GM18909 (cell line): ENCODE results near the gene CHMP2A.
"Not testable (repeated sequence)": the region's sequence is repeated elsewhere in the genome, so short reads cannot be mapped to it uniquely, and the experiment has no call there.

Experiments used
- ATAC-seq: cut with Tn5 transposase; IDR thresholded peaks from one replicate; pipeline ENCODE4 v1.9.1; 2021; ENCODE audit warnings: mild to moderate bottlenecking; ENCODE audit not compliant: unreplicated experiment, poor library complexity

The CHMP2A gene

DNA sequence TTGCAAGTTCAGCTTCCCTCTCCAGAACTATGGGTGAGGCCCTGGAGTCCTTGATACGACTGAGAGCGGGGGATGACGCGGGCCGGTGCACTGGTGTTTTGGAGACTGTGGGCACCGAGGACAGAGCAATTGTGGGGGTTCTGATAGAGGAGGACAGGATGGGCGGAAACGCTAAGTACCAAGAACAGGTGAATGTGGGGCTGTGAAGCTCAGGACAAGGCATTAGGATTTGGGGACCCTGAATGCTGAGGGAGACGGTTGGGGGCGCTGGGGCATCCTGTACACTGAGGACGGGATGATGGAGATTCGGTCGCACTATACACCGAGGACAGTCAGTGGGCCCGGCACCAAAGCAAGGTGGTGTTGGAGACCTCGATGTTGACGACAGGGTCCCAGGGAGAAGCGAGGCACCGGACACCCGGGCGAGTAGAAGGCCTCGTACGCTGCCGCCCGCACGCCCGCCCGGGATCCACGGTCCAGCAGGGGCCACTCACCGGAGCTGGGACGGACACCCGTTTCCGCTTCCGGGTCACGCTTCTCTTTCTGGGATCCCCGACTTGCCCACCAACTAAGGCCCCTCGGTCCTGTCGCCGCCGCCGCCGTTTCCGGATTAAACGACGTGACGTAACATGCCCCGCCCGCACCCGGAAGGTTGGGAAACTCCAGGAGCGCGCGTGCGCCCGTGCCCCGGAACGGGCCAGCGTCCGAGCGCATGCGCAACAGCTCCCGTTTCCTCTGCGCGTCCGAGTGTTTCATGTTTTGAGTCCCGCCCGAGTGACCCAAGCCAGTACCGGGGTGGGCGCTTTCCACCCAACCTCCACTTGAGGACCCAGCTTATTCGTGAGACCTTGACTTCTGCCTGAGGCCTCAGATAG, at the start of gene CHMP2A:
TSS of gene CHMP2A (minus strand) at position 612 of the 875 bp plus-strand sequence. CDS start 893 bp downstream, outside the sequence.
- ATAC-seq: peak; percentile 33

DNA sequence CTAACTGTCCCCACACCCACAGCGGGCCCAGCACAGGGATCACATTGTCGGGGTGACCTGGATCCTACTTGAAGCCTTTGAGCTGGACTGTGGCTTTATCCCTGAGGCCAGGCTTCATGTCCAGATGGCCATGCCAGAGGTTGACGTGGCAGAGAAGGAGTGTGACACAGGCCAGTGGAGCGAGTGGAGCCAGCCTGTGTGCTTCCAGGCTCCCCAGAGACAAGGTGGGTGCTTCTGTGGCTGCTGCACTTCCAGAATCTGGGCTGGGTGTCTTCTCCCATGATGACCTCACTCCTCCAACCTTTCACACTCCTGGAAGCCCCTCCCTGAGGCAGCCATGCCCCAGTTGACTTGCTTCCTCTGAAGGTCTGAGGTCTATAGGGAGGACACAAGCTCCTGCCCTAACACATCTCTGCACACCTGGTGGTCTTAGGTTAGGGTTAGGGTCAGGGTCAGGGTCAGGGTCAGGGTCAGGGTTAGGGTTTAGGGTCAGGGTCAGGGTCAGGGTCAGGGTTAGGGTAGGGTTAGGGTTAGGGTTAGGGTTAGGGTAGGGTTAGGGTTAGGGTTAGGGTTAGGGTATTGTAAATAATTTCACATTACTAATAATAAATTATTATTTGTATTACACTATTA, 31.3 kb upstream of the CHMP2A start:
- no peak for ATAC-seq

DNA sequence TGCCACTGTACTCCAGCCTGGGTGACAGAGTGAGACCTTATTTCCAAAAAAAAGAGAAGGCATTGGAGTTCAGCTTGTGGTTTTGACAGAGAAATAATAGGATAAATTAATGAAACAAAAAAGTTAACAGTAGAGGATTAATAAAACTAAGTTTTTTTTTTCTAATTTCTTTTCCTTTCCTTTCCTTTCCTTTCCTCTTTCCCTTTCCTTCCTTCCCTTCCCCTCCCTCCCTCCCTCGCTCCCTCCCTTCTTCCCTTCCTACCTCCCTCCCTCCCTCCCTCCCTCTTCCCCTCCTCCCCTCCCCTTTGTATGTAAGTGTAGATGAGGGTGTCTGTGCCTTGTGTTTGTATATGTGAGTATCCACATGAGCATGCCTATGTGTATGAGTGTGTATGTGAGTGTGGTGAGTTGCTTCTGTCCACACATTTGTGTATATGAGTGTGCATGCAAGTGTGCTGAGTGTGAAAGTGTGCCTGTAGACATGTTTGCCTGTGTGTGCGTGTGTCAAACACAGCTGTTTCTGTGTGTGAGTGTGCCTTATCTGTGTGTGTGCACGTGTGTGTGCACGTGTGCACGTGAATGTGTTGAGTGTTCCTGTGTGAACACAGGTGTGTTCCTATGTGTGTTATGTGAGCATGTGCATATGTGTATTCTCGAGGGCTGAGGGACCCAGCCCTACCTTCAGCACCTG, 30.7 kb upstream of the CHMP2A start:
- ATAC-seq: no peak

DNA sequence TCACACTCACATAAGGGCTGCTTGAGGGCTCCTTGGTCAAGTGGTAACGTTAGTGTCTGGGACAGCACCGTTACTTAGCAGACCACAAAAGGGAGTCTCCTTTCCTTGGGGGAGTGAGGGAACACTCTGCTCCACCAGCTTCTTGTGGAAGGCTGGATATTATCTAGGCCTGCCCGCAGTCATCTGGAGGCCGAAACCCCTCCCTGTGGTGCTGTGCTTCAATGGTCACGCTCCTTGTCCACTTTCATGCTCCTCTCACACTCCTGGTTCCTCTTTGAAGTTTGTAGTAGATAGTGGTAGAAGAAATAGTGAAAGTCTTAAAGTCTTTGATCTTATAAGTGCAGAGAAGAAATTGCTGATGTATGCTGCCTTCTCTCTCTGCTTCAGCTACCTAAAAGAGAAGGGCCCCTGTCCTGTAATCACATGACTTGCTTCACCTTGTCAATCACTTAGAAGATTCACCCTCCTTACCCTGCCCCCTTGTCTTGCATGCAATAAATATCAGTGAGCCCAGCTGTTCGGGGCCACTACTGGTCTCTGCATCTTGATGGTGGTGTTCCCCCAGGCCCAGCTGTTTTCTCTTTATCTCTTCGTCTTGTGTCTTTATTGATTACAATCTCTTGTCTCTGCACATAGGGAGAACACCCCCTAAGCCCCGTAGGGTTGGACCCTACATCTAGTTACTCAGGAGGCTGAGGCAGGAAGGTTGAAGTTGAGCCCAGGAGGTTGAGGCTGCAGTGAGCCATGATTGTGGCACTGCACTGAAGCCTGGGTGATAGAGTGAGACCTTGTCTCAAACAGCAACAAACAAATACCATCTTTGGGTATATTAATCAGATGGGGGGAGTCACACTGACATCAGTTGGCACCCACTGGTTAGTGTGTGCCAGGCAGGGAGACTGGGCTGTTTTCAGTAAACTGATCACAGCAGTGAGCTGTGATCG, 29.9 kb upstream of the CHMP2A start:
- ATAC-seq: no peak

- no peak for ATAC-seq
Measured at GRCh38 chr19:58582985-58583384, 28.1 kb upstream of the CHMP2A start.

- ATAC-seq: peak; percentile 42
Measured at GRCh38 chr19:58581227-58582141, 26.6 kb upstream of the CHMP2A start.

DNA sequence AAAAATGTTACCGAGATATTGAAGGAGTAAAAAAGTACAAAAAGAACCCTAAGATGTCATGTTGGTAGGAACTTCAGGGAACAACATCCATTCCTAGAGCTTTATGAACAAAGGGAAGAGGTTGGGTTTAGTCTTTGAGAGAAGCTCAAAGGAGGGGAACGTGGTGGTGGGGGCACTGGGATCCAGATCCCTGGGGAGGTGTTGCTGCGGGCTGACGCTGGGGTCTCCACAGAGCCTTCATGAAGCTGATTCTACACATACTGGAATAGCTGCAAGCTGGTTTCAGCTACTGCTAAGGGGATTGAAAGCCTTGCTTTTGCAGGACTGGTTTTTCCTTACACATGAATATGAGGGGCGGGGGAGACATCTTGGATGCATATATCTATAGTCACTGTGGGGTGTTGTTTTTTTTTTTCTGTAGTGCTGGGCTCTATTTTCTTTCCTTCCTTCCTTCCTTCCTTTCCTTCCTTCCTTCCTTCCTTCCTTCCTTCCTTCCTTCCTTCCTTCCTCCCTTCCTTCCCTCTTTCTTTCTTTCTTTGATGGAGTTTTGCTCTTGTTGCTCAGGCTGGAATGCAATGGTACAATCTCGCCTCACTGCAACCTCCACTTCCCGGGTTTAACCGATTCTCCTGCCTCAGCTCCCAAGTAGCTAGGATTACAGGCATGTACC, 24.7 kb upstream of the CHMP2A start:
- no peak for ATAC-seq

DNA sequence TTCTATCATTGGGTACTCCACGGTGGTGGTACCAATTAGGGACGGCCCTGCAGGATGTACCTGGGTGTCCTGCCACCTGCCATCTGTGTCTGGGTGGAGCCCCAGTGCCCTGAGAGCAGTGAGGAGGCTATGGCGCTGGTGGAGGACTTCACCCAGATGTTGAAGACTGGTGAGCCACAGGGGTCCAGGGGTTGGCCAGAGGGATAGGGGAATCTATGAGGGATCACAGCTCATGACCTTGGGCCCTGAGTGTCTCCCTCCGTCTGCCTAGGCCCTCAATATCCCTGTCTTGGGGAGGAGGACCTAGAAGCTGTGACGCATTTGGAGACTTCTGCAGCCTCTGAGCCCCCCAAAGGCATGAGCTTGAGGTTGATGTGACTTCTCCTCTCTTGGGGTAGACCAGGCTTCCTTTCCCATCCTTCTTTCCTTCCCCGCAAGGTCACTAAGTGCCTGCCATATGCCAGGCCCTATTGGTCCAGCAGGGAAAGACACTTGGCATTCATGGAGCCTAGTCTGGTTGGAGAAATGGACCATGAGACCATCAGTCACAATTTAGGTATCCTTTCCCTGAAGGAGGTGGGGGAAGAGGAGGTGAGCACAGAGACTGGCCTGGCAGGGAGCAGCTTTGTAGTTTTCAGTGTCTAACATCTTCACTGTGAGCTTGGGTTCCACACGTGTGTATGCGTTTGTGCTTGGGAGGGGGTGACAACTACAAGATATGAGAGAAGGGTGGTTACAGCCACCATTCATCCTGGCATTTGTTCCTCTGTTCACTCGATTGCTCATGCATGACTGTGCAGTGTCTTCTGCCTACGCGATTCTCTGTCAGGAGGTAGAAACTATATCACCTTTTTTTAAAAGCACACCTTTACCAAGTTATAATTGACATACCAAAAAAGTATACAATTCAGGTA, 23.4 kb upstream of the CHMP2A start:
- ATAC-seq: no peak

DNA sequence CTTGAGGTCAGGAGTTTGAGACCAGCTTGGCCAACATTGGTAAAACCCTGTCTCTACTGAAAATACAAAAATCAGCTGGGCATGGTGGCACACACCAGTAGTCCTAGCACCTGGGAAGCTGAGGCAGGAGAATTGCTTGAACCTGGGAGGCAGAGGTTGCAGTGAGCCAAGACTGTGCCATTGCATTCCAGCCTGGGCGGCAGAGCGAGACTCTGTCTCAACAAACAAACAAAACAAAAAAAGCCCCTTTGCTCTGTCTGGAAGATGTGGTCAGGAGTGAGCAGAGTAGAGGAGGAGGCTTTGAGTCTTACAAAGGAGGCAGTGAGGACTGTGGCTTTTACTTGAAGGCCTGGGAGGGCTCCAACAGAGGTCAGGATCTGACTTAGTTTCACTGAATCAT, 22.7 kb upstream of the CHMP2A start:
- not testable (repeated sequence) for ATAC-seq

- ATAC-seq: peak; percentile 43
Measured at GRCh38 chr19:58575183-58576041, 20.5 kb upstream of the CHMP2A start.

DNA sequence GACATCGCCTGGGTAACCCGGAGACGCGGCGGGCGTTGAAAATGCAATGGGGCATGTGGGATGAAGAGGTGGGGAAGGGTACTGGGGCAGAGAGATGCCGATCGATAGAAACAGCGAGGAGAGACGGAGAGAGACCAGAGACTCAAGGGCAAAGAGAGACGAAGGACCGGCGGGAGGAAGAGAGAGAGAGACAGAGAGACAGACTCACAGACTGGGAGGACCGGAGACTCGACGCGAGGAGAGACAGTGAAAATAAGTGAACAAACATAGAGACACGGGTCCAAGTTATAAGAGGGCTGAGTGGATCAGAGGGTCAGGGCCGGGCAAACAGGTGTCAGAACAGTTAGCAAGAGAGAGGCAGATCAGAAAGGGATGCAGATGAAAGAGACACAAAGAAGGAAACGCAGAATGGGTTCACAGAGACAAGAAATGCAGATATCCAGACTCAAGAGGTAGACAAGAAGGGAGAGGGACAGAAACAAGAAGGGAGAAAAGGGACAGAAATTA, 18.8 kb upstream of the CHMP2A start:
- ATAC-seq: no peak

- ATAC-seq: peak; percentile 60
Measured at GRCh38 chr19:58572818-58573657, 18.1 kb upstream of the CHMP2A start, which contains the start of gene MZF1. MZF1 (minus strand) TSS chr19:58573335; CDS start chr19:58571389, 1,946 bp downstream.

DNA sequence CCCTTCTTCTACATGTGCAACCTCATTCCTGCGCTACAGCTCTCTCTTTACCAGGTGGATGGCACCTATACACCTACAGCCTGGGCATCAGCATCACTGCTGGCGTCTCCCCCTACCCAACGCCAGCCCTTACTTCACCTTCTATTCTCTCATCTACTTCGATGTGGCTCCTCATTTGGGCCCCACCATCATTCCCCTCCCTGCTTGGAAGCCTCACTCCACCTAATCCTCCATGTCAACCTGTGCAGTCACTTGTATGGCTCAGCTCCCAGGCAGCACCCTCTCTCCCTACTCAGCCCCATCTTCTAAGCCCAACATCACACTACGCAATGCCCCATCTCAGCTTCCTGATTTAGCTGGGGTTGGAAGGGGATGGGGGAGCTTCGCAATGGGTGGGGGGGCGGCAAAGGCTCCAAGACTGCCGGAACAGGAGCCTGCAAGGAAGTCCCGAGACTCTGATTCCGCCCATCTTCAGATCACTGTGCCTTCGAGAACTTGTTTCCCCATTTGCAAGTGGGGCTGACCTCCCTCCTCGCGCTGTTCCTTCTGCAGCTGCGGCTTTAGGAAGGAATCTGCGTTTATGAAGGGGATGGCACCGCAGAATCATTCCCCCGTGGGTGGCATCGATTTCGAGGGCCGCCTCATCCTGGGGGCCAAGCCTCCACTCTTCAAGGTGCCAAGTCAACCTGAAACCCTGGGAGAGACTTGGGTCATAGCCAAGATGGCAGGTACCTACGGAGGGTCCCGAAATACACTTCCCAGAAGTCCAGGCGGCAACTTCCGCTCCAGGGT, 17.3 kb upstream of the CHMP2A start:
- no peak for ATAC-seq

GRCh38 chr19:58571575-58571947, 16.7 kb upstream of the CHMP2A start:
- ATAC-seq: no peak
